Naive B cell (primary cell): Measurements from ENCODE around the gene GAB2. TPM values are rescaled to one million over a fixed set of nuclear protein-coding genes. Genes with fewer than 3 reads are reported as not detected.
A peak's percentile ranks its signal among the peaks of the same experiment; 100 is the strongest.

Experiments used
- ATAC-seq, 2 donors: fragments of 150-1000 bp; cut with Tn5 transposase; 2 replicates each; pipeline ENCODE4 v1.10.0; 2021; ENCODE audit warnings: low read depth in 2 of 2, mild to moderate bottlenecking in 2 of 2, moderate library complexity in 2 of 2
- DNase-seq: peaks from one replicate; pipeline ENCODE4 v3.0.0; 2022
- H3K27ac Mint-ChIP-seq, 6 donors: one replicate each; pipeline ENCODE4 v1.8.0; 2020 to 2022; ENCODE audit warnings: mild to moderate bottlenecking in 6 of 6, mixed read lengths in 6 of 6, moderate library complexity in 5 of 6, inconsistent platforms in 2 of 6
- H3K27me3 Mint-ChIP-seq, 3 donors: one replicate each; pipeline ENCODE4 v1.8.0; 2021 to 2022; ENCODE audit warnings: mixed read lengths in 3 of 3, mild to moderate bottlenecking in 1 of 3
- H3K36me3 Mint-ChIP-seq, 2 donors: one replicate each; pipeline ENCODE4 v1.8.0; 2020 to 2022; ENCODE audit warnings: mixed read lengths in 2 of 2, inconsistent platforms in 1 of 2, mild to moderate bottlenecking in 1 of 2
- H3K4me1 Mint-ChIP-seq, 3 donors: one replicate each; pipeline ENCODE4 v1.8.0; 2020 to 2022; ENCODE audit warnings: mixed read lengths in 3 of 3, inconsistent platforms in 1 of 3, mild to moderate bottlenecking in 1 of 3, moderate library complexity in 1 of 3
- H3K4me3 Mint-ChIP-seq, 8 donors: one replicate each; pipeline ENCODE4 v1.8.0; 2020 to 2022; ENCODE audit warnings: mild to moderate bottlenecking in 8 of 8, mixed read lengths in 8 of 8, moderate library complexity in 8 of 8, inconsistent platforms in 2 of 8
- H3K9me3 Mint-ChIP-seq, 7 donors: one replicate each; pipeline ENCODE4 v1.8.0; 2020 to 2022; ENCODE audit warnings: mixed read lengths in 7 of 7, mild to moderate bottlenecking in 5 of 7, inconsistent platforms in 2 of 7, moderate library complexity in 1 of 7
- polyA plus RNA-seq, 6 donors: library from polyadenylated mRNA; unstranded; fragments of 300-500 nt; fragmentation: Illumina TruSeq; gene quantifications; one replicate each; pipeline ENCODE4 v1.2.3, GENCODE V29; 2021; ENCODE audit warnings: low read depth in 6 of 6

Gene GAB2
- polyA plus RNA-seq, 6 donors from 2014 or later: 0.71 to 4.2 (median 2.2) TPM

DNA sequence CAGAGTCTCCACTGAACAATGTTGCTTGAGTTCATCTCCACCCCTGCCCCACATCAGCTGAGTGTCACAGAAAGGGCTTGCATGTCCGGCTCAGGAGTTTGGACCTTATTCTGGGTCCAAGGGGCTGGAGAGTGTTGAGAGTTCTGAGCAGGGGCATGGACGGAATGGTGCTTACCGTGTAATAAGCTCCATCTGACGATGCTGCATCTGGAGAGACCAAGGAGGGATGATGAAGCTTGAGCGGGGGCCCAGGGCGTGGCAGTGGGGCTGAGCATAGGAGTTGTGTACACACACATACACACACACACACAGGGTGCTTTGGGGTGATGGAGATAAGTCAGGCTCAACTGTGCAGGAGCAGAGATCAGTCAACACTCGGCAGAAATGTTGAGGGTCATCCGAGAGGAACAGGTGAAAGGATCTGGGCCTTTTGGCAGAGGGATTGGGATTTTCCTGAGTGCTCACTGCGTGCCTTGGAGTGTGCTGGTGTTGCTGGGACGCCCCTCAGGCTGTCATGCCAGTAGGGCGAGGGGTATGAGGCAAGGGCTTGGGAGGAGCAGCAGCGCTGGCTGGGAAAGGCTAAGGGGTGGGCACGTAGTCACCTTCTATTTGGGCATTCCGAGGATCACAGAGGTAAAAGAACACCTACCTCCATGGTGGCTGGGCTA lies 226.6 kb downstream of the GAB2 start:
- DNase-seq (no peak), ATAC-seq (no peak)
- H3K9me3 Mint-ChIP-seq: no peaks in the 10 kb centered on the region
- H3K4me3 Mint-ChIP-seq: peak overlapping the region in 4 of 8 donors; percentile 34 to 82 (median 64)
- H3K27me3 Mint-ChIP-seq: no peaks in the 10 kb centered on the region
- peak overlapping the region in 2 of 6 donors; percentile 23 to 67 for H3K27ac Mint-ChIP-seq
- no peaks in the 10 kb centered on the region for H3K36me3 Mint-ChIP-seq
- peaks cover 37 to 57% (median 54%) of the 10 kb centered on the region in 3 donors for H3K4me1 Mint-ChIP-seq

DNA sequence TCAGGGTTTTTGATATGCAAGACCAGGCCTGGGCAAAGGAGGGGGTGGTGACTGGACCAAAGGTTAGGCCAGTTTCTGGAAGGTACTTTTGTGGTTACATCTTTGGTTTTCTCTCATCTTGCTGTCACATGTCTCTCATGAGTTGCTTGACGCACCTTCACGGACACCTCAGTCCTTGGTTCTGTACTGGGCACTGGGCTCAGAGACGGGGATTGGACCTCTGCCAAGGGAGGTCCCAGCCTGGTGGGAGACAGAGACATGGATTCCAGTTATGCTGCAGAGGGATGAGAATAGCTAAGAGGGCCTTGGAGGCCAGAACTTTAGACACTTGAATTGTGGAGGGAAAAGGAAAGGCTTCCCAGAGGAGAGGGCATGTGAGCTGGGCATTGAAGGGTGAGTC lies 227.2 kb downstream of the GAB2 start:
- DNase-seq: no peak
- Mint-ChIP-seq H3K36me3 (no peaks in the 10 kb centered on the region), H3K27me3 (no peaks in the 10 kb centered on the region), H3K4me3 (peak overlapping the region in 6 of 8 donors; percentile 34 to 100 (median 90)), H3K4me1 (peaks cover 37 to 57% (median 54%) of the 10 kb centered on the region in 3 donors), H3K27ac (peak overlapping the region in 3 of 6 donors; percentile 21 to 88 (median 76)), H3K9me3 (no peaks in the 10 kb centered on the region)
- ATAC-seq: no peak

DNA sequence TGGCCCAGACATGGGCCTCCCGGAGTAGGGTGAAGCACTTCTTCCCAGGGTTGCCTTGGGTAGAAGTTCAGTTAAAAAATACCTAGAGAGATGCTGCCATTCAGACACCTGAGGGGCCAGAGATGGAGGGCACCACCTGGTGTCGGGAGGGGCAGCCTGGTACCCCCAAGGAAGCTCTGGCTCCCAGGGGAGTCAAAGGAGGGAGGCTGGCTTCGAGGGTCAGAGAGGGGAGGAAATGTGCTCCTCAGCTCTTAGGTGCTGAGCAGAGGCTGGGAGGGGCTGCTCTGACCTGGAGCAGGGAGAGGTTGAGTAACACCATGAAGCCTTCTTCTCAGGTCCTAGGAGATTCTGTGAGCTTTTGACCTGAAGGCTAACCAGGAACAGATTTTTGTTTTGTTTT lies 227.8 kb downstream of the GAB2 start:
- Mint-ChIP-seq H3K27ac (peak overlapping the region in 5 of 6 donors; percentile 21 to 88 (median 32)), H3K4me1 (peaks cover 37 to 57% (median 54%) of the 10 kb centered on the region in 3 donors)

GRCh38 chr11:78189174-78189724 lies 228.4 kb downstream of the GAB2 start:
- Mint-ChIP-seq H3K27ac (peak overlapping the region in 3 of 6 donors; percentile 38 to 79 (median 69)), H3K27me3 (no peaks in the 10 kb centered on the region), H3K36me3 (no peaks in the 10 kb centered on the region), H3K4me1 (peaks cover 37 to 57% (median 54%) of the 10 kb centered on the region in 3 donors), H3K4me3 (peak overlapping the region; percentile 84 to 100 (median 98)), H3K9me3 (no peaks in the 10 kb centered on the region)
- DNase-seq (no peak), ATAC-seq (no peak)

More for the DNA sequence above, 227.8 kb downstream of the GAB2 start:
- Mint-ChIP-seq H3K4me3 (peak overlapping the region; percentile 83 to 100 (median 98)), H3K9me3 (no peaks in the 10 kb centered on the region), H3K36me3 (no peaks in the 10 kb centered on the region), H3K27me3 (no peaks in the 10 kb centered on the region)
- DNase-seq (no peak), ATAC-seq (no peak)

DNA sequence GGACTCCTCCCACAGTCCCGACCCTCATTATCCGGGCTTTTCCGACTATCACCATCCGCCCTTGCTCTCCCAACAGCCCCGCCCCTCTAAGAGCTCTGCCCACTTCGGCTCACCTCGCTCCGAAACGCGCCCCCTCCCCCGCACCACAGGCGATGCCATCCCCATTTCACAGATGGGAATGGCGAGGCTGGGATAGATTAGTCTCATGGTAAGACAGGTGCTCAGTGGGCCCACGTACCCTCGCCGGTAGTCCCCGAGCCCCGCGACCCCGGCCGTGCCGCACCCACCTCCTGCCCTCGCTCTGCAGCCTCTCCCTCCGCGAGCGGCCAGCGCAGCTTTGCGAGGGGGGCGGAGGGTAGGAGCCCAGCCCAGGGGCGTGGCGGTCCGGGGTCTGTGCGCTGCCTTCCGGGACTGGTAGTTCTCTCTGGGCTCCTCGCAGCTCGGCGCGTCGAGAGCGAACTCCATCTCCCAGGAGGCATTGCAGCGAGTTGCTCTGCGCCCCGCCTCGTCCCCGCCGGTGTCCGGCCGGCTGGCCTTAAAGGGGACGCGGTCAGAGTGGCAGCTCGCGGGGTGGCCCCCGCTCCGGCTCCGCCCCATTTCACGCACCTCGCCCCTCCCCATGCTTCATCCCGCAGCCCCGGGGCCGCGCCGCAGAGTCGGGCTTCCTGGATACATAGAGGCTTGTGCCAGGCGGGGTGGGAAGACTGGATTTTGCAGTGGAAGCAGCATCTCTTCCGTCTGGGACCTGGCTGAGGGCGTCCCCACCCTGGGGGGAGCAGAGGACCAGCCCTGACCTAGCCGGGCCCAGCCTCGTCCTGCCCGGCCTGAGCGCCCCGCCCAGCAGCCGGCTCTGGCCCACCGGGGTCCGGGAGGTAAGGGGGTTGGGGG lies 229.1 kb downstream of the GAB2 start, which contains the start of the genes KCTD21 and USP35:
KCTD21 (minus strand) TSS at position 341 of the 888 bp plus-strand sequence. CDS start 14,072 bp downstream, outside the sequence.
USP35 (plus strand) TSS at position 634 of the 888 bp plus-strand sequence. CDS start 7,327 bp downstream, outside the sequence.
- ATAC-seq (peak; percentile 88 to 93), DNase-seq (peak; percentile 88)
- H3K4me1 Mint-ChIP-seq: peaks cover 34 to 57% (median 52%) of the 10 kb centered on the region in 3 donors
- peak within 1 kb of the TSS; percentile 96 to 100 (median 98) for H3K4me3 Mint-ChIP-seq
- no peaks in the 10 kb centered on the region for H3K36me3 Mint-ChIP-seq
- H3K27me3 Mint-ChIP-seq: no peaks in the 10 kb centered on the region
- H3K9me3 Mint-ChIP-seq: no peaks in the 10 kb centered on the region
- H3K27ac Mint-ChIP-seq: peak within 1 kb of the TSS; percentile 79 to 98 (median 97)

- DNase-seq (peak; percentile 73), ATAC-seq (peak; percentile 65 to 67)
- H3K36me3 Mint-ChIP-seq: no peaks in the 10 kb centered on the region
- peaks cover 32 to 50% (median 44%) of the 10 kb centered on the region in 3 donors for H3K4me1 Mint-ChIP-seq
- H3K27ac Mint-ChIP-seq: peak overlapping the region; percentile 79 to 98 (median 97)
- H3K9me3 Mint-ChIP-seq: no peaks in the 10 kb centered on the region
- no peaks in the 10 kb centered on the region for H3K27me3 Mint-ChIP-seq
- H3K4me3 Mint-ChIP-seq: peak overlapping the region; percentile 96 to 100 (median 98)
Observed at GRCh38 chr11:78187366-78188285, 230.0 kb downstream of the GAB2 start.

DNA sequence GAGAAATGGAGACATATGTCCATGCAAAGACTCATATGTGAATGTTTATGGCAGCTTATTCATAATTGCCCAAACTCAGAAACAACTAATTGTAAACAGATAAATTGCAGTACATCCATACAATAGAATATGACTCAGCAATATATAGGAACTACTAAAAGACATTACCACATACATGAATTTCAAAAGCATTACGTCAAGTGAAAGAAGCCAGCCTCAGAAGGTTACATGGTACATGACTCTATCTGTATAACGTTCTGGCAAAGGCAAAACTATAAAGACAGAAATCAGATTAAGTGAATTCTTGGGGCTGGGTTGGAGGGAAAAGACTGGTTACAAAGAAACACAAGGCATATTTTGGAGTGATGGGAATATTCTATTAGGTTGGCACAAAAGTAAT lies 236.4 kb downstream of the GAB2 start:
- Mint-ChIP-seq H3K27ac (no peak overlapping the region), H3K4me3 (no peak overlapping the region), H3K4me1 (peaks cover 0 to 17% (median 11%) of the 10 kb centered on the region in 3 donors), H3K27me3 (no peaks in the 10 kb centered on the region), H3K36me3 (peaks cover 9 to 14% of the 10 kb centered on the region in 2 donors), H3K9me3 (peaks cover 0 to 16% (median 5%) of the 10 kb centered on the region in 7 donors)
- ATAC-seq: no peak
- no peak for DNase-seq

- peaks cover 0 to 17% (median 11%) of the 10 kb centered on the region in 3 donors for H3K4me1 Mint-ChIP-seq
- H3K36me3 Mint-ChIP-seq: peaks cover 9 to 14% of the 10 kb centered on the region in 2 donors
- no peak for DNase-seq
- peaks cover 0 to 16% (median 6%) of the 10 kb centered on the region in 7 donors for H3K9me3 Mint-ChIP-seq
- H3K4me3 Mint-ChIP-seq: no peak overlapping the region
- ATAC-seq: no peak
- no peaks in the 10 kb centered on the region for H3K27me3 Mint-ChIP-seq
- H3K27ac Mint-ChIP-seq: no peak overlapping the region
Observed at GRCh38 chr11:78180751-78181150, 236.9 kb downstream of the GAB2 start.

GRCh38 chr11:78179459-78180071 lies 238.1 kb downstream of the GAB2 start:
- Mint-ChIP-seq H3K9me3 (peaks cover 0 to 16% (median 6%) of the 10 kb centered on the region in 7 donors), H3K4me3 (peak overlapping the region in 1 of 8 donors; percentile 7), H3K27ac (peak overlapping the region in 4 of 6 donors; percentile 33 to 83 (median 37))

GRCh38 chr11:78177216-78177615 lies 240.4 kb downstream of the GAB2 start:
- peaks cover 19 to 32% of the 10 kb centered on the region in 2 donors for H3K36me3 Mint-ChIP-seq

More at GRCh38 chr11:78179459-78180071, 238.1 kb downstream of the GAB2 start:
- Mint-ChIP-seq H3K4me1 (peaks cover 0 to 17% (median 11%) of the 10 kb centered on the region in 3 donors), H3K27me3 (no peaks in the 10 kb centered on the region), H3K36me3 (peaks cover 10 to 14% of the 10 kb centered on the region in 2 donors)
- no peak for DNase-seq
- no peak for ATAC-seq

GRCh38 chr11:78176605-78177141 lies 240.9 kb downstream of the GAB2 start:
- Mint-ChIP-seq H3K27me3 (no peaks in the 10 kb centered on the region), H3K4me3 (no peak overlapping the region), H3K4me1 (peaks cover 0 to 17% (median 11%) of the 10 kb centered on the region in 3 donors), H3K36me3 (peaks cover 19 to 34% of the 10 kb centered on the region in 2 donors), H3K27ac (peak overlapping the region in 2 of 6 donors; percentile 22 to 73), H3K9me3 (peaks cover 0 to 16% (median 6%) of the 10 kb centered on the region in 7 donors)
- DNase-seq: no peak
- no peak for ATAC-seq

More at GRCh38 chr11:78177216-78177615, 240.4 kb downstream of the GAB2 start:
- no peak overlapping the region for H3K4me3 Mint-ChIP-seq
- ATAC-seq (no peak), DNase-seq (no peak)
- no peaks in the 10 kb centered on the region for H3K27me3 Mint-ChIP-seq
- H3K4me1 Mint-ChIP-seq: peaks cover 0 to 17% (median 11%) of the 10 kb centered on the region in 3 donors
- no peak overlapping the region for H3K27ac Mint-ChIP-seq
- peaks cover 0 to 16% (median 6%) of the 10 kb centered on the region in 7 donors for H3K9me3 Mint-ChIP-seq
